Stimulated activated naive CD8-positive, alpha-beta T cell treated with anti-CD3 and anti-CD28 coated beads, Interleukin-15, Interleukin-2, amounts not matched to agents 100 ng/mL and 50 ng/mL, for 24 hours (primary cell): ENCODE data around the gene SAMD4A.

Experiments
- H3K27ac Mint-ChIP-seq: one replicate; pipeline ENCODE4 v1.8.0; 2021; ENCODE audit warnings: mild to moderate bottlenecking, mixed read lengths
- H3K27me3 Mint-ChIP-seq: one replicate; pipeline ENCODE4 v1.8.0; 2021; ENCODE audit warnings: mixed read lengths
- H3K36me3 Mint-ChIP-seq: one replicate; pipeline ENCODE4 v1.8.0; 2021; ENCODE audit warnings: low read depth, mixed read lengths
- H3K4me1 Mint-ChIP-seq: one replicate; pipeline ENCODE4 v1.8.0; 2021; ENCODE audit warnings: low read depth, mixed read lengths
- H3K4me3 Mint-ChIP-seq: one replicate; pipeline ENCODE4 v1.8.0; 2021; ENCODE audit warnings: mild to moderate bottlenecking, mixed read lengths
- H3K9me3 Mint-ChIP-seq: one replicate; pipeline ENCODE4 v1.8.0; 2021; ENCODE audit warnings: mixed read lengths

Gene SAMD4A

GRCh38 chr14:54554401-54554800 lies 12.5 kb upstream of the SAMD4A start:
- Mint-ChIP-seq H3K9me3 (no peaks in the 10 kb centered on the region), H3K27me3 (no peaks in the 10 kb centered on the region), H3K27ac (no peak overlapping the region), H3K36me3 (no peaks in the 10 kb centered on the region), H3K4me1 (no peaks in the 10 kb centered on the region), H3K4me3 (no peak overlapping the region)

GRCh38 chr14:54555651-54556050 lies 11.3 kb upstream of the SAMD4A start:
- H3K27ac Mint-ChIP-seq: no peak overlapping the region
- no peaks in the 10 kb centered on the region for H3K4me1 Mint-ChIP-seq
- no peaks in the 10 kb centered on the region for H3K36me3 Mint-ChIP-seq
- no peaks in the 10 kb centered on the region for H3K9me3 Mint-ChIP-seq
- H3K27me3 Mint-ChIP-seq: peaks cover 4% of the 10 kb centered on the region
- no peak overlapping the region for H3K4me3 Mint-ChIP-seq

GRCh38 chr14:54556535-54556934 lies 10.4 kb upstream of the SAMD4A start:
- Mint-ChIP-seq H3K27me3 (peaks cover 4% of the 10 kb centered on the region), H3K27ac (no peak overlapping the region), H3K9me3 (no peaks in the 10 kb centered on the region), H3K4me3 (no peak overlapping the region), H3K36me3 (no peaks in the 10 kb centered on the region), H3K4me1 (no peaks in the 10 kb centered on the region)

- Mint-ChIP-seq H3K27me3 (peaks cover 9% of the 10 kb centered on the region), H3K27ac (no peak overlapping the region), H3K4me1 (peaks cover 11% of the 10 kb centered on the region), H3K36me3 (no peaks in the 10 kb centered on the region), H3K9me3 (no peaks in the 10 kb centered on the region), H3K4me3 (no peak overlapping the region)
Measured at GRCh38 chr14:54562334-54562733, 4.6 kb upstream of the SAMD4A start.

- Mint-ChIP-seq H3K36me3 (no peaks in the 10 kb centered on the region), H3K27me3 (peaks cover 14% of the 10 kb centered on the region), H3K27ac (peak overlapping the region; percentile 6), H3K9me3 (no peaks in the 10 kb centered on the region), H3K4me3 (peak overlapping the region; percentile 71), H3K4me1 (peaks cover 20% of the 10 kb centered on the region)
Measured at GRCh38 chr14:54564071-54564867, 2.7 kb upstream of the SAMD4A start.

GRCh38 chr14:54564868-54565784 lies 1.8 kb upstream of the SAMD4A start:
- Mint-ChIP-seq H3K27ac (peak overlapping the region; percentile 67), H3K27me3 (peaks cover 13% of the 10 kb centered on the region), H3K4me3 (peak overlapping the region; percentile 71), H3K9me3 (no peaks in the 10 kb centered on the region), H3K36me3 (no peaks in the 10 kb centered on the region), H3K4me1 (peaks cover 20% of the 10 kb centered on the region)

GRCh38 chr14:54565785-54566409 lies 1.0 kb upstream of the SAMD4A start:
- peak overlapping the region; percentile 71 for H3K4me3 Mint-ChIP-seq
- H3K27me3 Mint-ChIP-seq: peaks cover 10% of the 10 kb centered on the region
- peaks cover under 1% of the 10 kb centered on the region for H3K36me3 Mint-ChIP-seq
- H3K27ac Mint-ChIP-seq: peak overlapping the region; percentile 67
- H3K9me3 Mint-ChIP-seq: no peaks in the 10 kb centered on the region
- H3K4me1 Mint-ChIP-seq: peaks cover 20% of the 10 kb centered on the region

GRCh38 chr14:54567224-54567638 lies 303 bp downstream of the SAMD4A start:
- peaks cover 20% of the 10 kb centered on the region for H3K4me1 Mint-ChIP-seq
- H3K9me3 Mint-ChIP-seq: peaks cover 5% of the 10 kb centered on the region
- peaks cover 11% of the 10 kb centered on the region for H3K27me3 Mint-ChIP-seq
- H3K4me3 Mint-ChIP-seq: peak overlapping the region; percentile 95
- H3K36me3 Mint-ChIP-seq: peaks cover 10% of the 10 kb centered on the region
- peak overlapping the region; percentile 82 for H3K27ac Mint-ChIP-seq

GRCh38 chr14:54567639-54568561 lies 972 bp downstream of the SAMD4A start:
- peak overlapping the region; percentile 82 for H3K27ac Mint-ChIP-seq
- peaks cover 20% of the 10 kb centered on the region for H3K4me1 Mint-ChIP-seq
- H3K4me3 Mint-ChIP-seq: peak overlapping the region; percentile 95

GRCh38 chr14:54568821-54569595 lies 2.1 kb downstream of the SAMD4A start:
- Mint-ChIP-seq H3K9me3 (peaks cover 16% of the 10 kb centered on the region), H3K27ac (no peak overlapping the region), H3K4me3 (peak overlapping the region; percentile 95), H3K36me3 (peaks cover 26% of the 10 kb centered on the region), H3K27me3 (peaks cover 10% of the 10 kb centered on the region), H3K4me1 (peaks cover 18% of the 10 kb centered on the region)

More at GRCh38 chr14:54567639-54568561, 972 bp downstream of the SAMD4A start:
- Mint-ChIP-seq H3K27me3 (peaks cover 10% of the 10 kb centered on the region), H3K36me3 (peaks cover 16% of the 10 kb centered on the region), H3K9me3 (peaks cover 8% of the 10 kb centered on the region)

- H3K4me3 Mint-ChIP-seq: no peak overlapping the region
- peaks cover 9% of the 10 kb centered on the region for H3K4me1 Mint-ChIP-seq
- peaks cover 32% of the 10 kb centered on the region for H3K36me3 Mint-ChIP-seq
- peaks cover 10% of the 10 kb centered on the region for H3K27me3 Mint-ChIP-seq
- peaks cover 16% of the 10 kb centered on the region for H3K9me3 Mint-ChIP-seq
- H3K27ac Mint-ChIP-seq: no peak overlapping the region
Measured at GRCh38 chr14:54570047-54570446, 3.1 kb downstream of the SAMD4A start.

GRCh38 chr14:54570631-54571415 lies 3.9 kb downstream of the SAMD4A start:
- H3K27me3 Mint-ChIP-seq: peaks cover 10% of the 10 kb centered on the region
- H3K9me3 Mint-ChIP-seq: peaks cover 16% of the 10 kb centered on the region
- H3K4me3 Mint-ChIP-seq: no peak overlapping the region
- peaks cover 9% of the 10 kb centered on the region for H3K4me1 Mint-ChIP-seq
- no peak overlapping the region for H3K27ac Mint-ChIP-seq
- peaks cover 32% of the 10 kb centered on the region for H3K36me3 Mint-ChIP-seq

- Mint-ChIP-seq H3K4me1 (peaks cover 9% of the 10 kb centered on the region), H3K4me3 (no peak overlapping the region), H3K36me3 (peaks cover 32% of the 10 kb centered on the region), H3K27me3 (peaks cover 10% of the 10 kb centered on the region), H3K9me3 (peaks cover 16% of the 10 kb centered on the region), H3K27ac (no peak overlapping the region)
Measured at GRCh38 chr14:54572316-54572715, 5.4 kb downstream of the SAMD4A start.
